Activated T-cell treated with anti-CD3 and anti-CD28 coated beads, Interleukin-2, amount 50 U/mL, for 72 hours (primary cell): Measurements from ENCODE around the gene SMG6. TPM values are rescaled to one million over a fixed set of nuclear protein-coding genes. Genes with fewer than 3 reads are reported as not detected.
"Not testable (repeated sequence)": the region's sequence is repeated elsewhere in the genome, so short reads cannot be mapped to it uniquely, and the experiment has no call there.

ENCODE experiments used
- ATAC-seq, 2 donors: fragments of 150-1000 bp; cut with Tn5 transposase; replicated peaks in 1 of 2; 2 replicates each; pipeline ENCODE4 v1.10.0; 2021; ENCODE audit warnings: moderate library complexity in 2 of 2, mild to moderate bottlenecking in 1 of 2
- DNase-seq, 2 donors: peaks; one replicate each; pipeline ENCODE4 v3.0.0; 2021 to 2022; ENCODE audit warnings: mixed read lengths in 1 of 2
- H3K27ac Mint-ChIP-seq: one replicate; pipeline ENCODE4 v1.8.0; 2022; ENCODE audit warnings: mild to moderate bottlenecking, moderate library complexity, mixed read lengths
- H3K27me3 Mint-ChIP-seq: one replicate; pipeline ENCODE4 v1.8.0; 2022; ENCODE audit warnings: low read depth, mixed read lengths
- H3K36me3 Mint-ChIP-seq, 2 donors: one replicate each; pipeline ENCODE4 v1.8.0; 2022; ENCODE audit warnings: mixed read lengths in 2 of 2, mild to moderate bottlenecking in 1 of 2; ENCODE audit not compliant: insufficient read depth in 2 of 2
- H3K4me1 Mint-ChIP-seq: one replicate; pipeline ENCODE4 v1.8.0; 2022; ENCODE audit warnings: low read depth, mixed read lengths
- H3K4me3 Mint-ChIP-seq, 2 donors: one replicate each; pipeline ENCODE4 v1.8.0; 2022; ENCODE audit warnings: mild to moderate bottlenecking in 2 of 2, mixed read lengths in 2 of 2, moderate library complexity in 2 of 2
- H3K9me3 Mint-ChIP-seq, 2 donors: one replicate each; pipeline ENCODE4 v1.8.0; 2022; ENCODE audit warnings: mixed read lengths in 2 of 2
- total RNA-seq, 2 donors: library from RNA; stranded (reverse); gene quantifications; one replicate each; pipeline ENCODE4 v1.2.3, GENCODE V29; 2022

SMG6 gene
- total RNA-seq, 2 donors from 2014 or later, result 47.3 to 54.1 TPM

DNA sequence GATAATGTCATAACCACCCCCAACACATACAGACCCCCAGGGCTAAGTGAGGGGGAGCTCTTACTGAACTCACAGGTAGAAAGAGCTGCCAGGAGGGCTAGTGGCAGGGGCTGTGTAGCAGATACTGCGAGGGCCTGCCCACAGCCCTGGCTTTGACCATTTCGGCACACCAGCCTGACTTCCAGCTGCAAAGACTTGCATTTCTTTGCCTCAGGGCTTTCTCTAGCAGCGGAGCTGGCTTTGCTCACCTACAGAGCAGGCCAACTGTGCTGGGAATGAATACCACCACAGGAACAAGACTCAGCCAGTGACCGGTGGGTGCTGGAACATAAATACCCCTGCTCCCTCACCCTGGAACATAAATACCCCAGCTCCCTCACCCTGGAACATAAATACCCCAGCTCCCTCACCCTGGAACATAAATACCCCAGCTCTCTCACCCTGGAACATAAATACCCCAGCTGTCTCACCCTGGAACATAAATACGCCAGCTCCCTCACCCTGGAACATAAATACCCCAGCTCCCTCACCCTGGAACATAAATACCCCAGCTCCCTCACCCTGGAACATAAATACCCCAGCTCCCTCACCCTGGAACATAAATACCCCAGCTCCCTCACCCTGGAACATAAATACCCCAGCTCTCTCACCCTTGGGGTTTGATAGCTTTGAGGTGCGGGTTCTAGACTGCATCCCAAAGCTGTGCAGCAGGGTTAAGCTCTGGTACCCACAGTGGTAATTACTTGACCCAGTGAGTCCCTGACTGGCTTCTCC, 290.2 kb downstream of the SMG6 start:
- H3K4me1 Mint-ChIP-seq, H3K27me3 Mint-ChIP-seq, ATAC-seq, H3K4me3 Mint-ChIP-seq, DNase-seq, H3K36me3 Mint-ChIP-seq, H3K27ac Mint-ChIP-seq, H3K9me3 Mint-ChIP-seq: not testable (repeated sequence)

DNA sequence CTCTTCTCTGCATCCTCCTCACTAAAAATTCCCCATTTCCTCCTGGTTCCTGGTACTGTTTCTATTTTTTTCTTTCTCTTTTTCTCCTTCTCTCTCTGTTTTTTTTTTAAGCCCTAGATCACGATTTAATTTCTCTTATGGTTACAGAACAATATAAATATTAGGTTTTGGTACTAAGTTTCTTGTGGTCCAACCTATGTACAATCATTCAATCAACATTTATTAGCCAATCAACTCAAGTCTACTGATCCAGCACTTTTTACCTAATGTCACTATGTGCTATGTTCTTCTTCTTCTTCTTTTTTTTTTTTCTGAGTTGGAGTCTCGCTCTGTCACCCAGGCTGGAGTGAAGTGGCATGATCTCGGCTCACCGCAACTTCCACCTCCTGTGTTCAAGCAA, 291.1 kb downstream of the SMG6 start:
- ATAC-seq, result no peak
- H3K4me3 Mint-ChIP-seq, result no peak overlapping the region
- DNase-seq, result no peak
- H3K36me3 Mint-ChIP-seq, result peaks cover 0 to 4% of the 10 kb centered on the region in 2 donors
- peak overlapping the region; percentile 27 for H3K27ac Mint-ChIP-seq
- H3K27me3 Mint-ChIP-seq, result no peaks in the 10 kb centered on the region
- no peaks in the 10 kb centered on the region for H3K4me1 Mint-ChIP-seq
- H3K9me3 Mint-ChIP-seq, result no peaks in the 10 kb centered on the region

DNA sequence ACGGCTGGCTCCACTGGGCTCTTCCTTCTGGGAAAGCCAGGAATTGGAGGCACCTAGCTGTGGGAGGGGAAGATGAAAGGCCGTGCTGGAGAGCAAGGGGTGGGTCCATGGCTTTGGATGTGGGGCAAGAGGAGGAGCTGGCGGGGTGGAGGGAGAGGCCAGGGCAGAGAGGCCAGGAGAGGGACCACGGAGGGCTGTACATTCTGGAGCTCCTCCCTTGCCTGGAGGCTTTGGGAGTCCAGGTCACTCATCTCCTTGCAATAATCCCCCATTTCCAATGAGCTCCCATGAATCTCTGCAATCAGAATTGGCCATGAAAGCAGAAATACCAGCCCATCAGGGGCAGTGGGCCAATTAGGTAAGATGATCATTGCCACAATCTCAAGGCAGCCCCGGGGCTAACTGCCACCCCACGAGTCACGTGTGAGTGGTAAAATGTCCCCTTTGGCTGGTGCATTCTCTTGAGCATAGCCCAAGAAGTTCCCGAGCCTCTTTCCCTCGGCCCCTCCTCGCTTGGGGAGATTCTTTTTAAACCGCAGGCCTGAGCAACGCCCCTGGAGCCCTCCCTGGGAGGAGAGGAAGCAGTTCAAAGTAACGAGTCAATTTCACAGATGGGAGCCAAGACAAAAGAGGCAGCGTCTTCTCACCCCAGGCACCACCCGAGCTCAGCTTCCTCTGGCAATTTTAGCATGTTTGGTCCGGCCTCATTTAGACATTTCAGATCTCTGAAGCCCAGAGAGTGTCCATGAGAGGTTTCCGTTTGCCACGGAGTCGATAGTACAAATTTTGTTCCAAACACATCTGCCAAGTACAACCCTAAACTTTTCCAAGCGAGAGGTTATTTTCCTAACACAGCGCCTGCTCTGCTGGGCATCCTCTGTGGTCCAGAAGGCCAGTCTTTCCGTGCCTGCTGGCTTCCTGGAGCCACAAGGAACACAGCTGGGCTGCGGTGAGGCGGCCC, 291.9 kb downstream of the SMG6 start:
- peaks cover 0 to 4% of the 10 kb centered on the region in 2 donors for H3K36me3 Mint-ChIP-seq
- no peak overlapping the region for H3K4me3 Mint-ChIP-seq
- H3K27ac Mint-ChIP-seq, result no peak overlapping the region
- ATAC-seq (no peak), DNase-seq (no peak)
- H3K4me1 Mint-ChIP-seq, result no peaks in the 10 kb centered on the region
- H3K27me3 Mint-ChIP-seq, result no peaks in the 10 kb centered on the region
- no peaks in the 10 kb centered on the region for H3K9me3 Mint-ChIP-seq

Other genes with a start within 250 kb of the SMG6 start
- 10 to 100 TPM; 11.7 to 21.4 TPM for gene HIC1, start 248.7 kb downstream of the SMG6 start, total RNA-seq
- 10 to 100 TPM; 20.9 to 26.8 TPM for gene SRR, start 165 bp upstream of the SMG6 start, total RNA-seq
- gene TSR1, start 32.7 kb upstream of the SMG6 start, total RNA-seq, result 10 to 100 TPM; 36.4 to 38.2 TPM
- gene SGSM2, start 33.7 kb upstream of the SMG6 start, total RNA-seq, result 10 to 100 TPM; 40.8 to 57.5 TPM
- 10 to 100 TPM; 23.8 to 24.3 TPM for gene MNT, start 97.3 kb upstream of the SMG6 start, total RNA-seq
- gene METTL16, start 208.1 kb upstream of the SMG6 start, total RNA-seq, result 10 to 100 TPM; 33.3 to 45.7 TPM